ENCODE data around the gene TMEM184C. TPM values are rescaled to one million over a fixed set of nuclear protein-coding genes. Genes with fewer than 3 reads are reported as not detected.
A peak's percentile ranks its signal among the peaks of the same experiment; 100 is the strongest.

TMEM184C gene
- total RNA-seq, 2 experiments from 2014 or later, result 15.8 to 17.6 TPM

- H3K27ac ChIP-seq (ENCODE audit: low read depth, low read length, poor library complexity, severe bottlenecking), result no peak overlapping the region
- no peak overlapping the region for H3K4me3 ChIP-seq (ENCODE audit: low read depth, low read length, poor library complexity, severe bottlenecking)
- intact Hi-C loops (cut with micrococcal nuclease; ENCODE audit: unreplicated experiment), result no loop called here
- no peak overlapping the region for H3K4me2 ChIP-seq (ENCODE audit: low read length)
- no peak for TF ChIP-seq CTCF (conservative IDR thresholded peaks at IDR 0.05; ENCODE audit: low read length)
- TF ChIP-seq EZH2phosphoT487 (IDR thresholded peaks at IDR 0.05; ENCODE audit: borderline replicate concordance, low read depth, low read length), result no peak
- DNase-seq (ENCODE audit: low spot score), result no peak
- CTCF ChIA-PET (ENCODE audit: unreplicated experiment), result no interaction called here
- no peaks in the 10 kb centered on the region for H3K36me3 ChIP-seq (ENCODE audit: insufficient read depth, low read length)
- no peaks in the 10 kb centered on the region for H3K9me3 ChIP-seq (ENCODE audit: low read length)
- no peaks in the 10 kb centered on the region for H3K79me2 ChIP-seq (ENCODE audit: insufficient read depth, low read depth, low read length)
- H4K20me1 ChIP-seq (ENCODE audit: insufficient read depth, low read length), result no peaks in the 10 kb centered on the region
- no peak overlapping the region for H2AFZ ChIP-seq (ENCODE audit: low read length)
- no peaks in the 10 kb centered on the region for H3K9me2 ChIP-seq (ENCODE audit: insufficient read depth, low read length)
- H3K4me1 ChIP-seq (ENCODE audit: insufficient read depth, low read length, poor library complexity, severe bottlenecking), result no peaks in the 10 kb centered on the region
- POLR2A ChIA-PET, result no interaction called here
- no TSS peak for BruUV-seq (replicated peaks)
Observed at GRCh38 chr4:147610686-147611085, 6.5 kb upstream of the TMEM184C start.

GRCh38 chr4:147616849-147617172, 386 bp upstream of the TMEM184C start:
- TF ChIP-seq CTCF (conservative IDR thresholded peaks at IDR 0.05; ENCODE audit: low read length), result no peak
- Histone ChIP-seq H4K20me1 (ENCODE audit: insufficient read depth, low read length) (peaks cover 6% of the 10 kb centered on the region; the same call in 1 of the 2 replicates), H3K4me2 (ENCODE audit: low read length) (peak overlapping the region; percentile 92), H3K9me3 (ENCODE audit: low read length) (no peaks in the 10 kb centered on the region), H3K4me3 (ENCODE audit: low read depth, low read length, poor library complexity, severe bottlenecking) (peak overlapping the region; percentile 77), H2AFZ (ENCODE audit: low read length) (peak overlapping the region; percentile 96), H3K4me1 (ENCODE audit: insufficient read depth, low read length, poor library complexity, severe bottlenecking) (peaks cover 23% of the 10 kb centered on the region), H3K79me2 (ENCODE audit: insufficient read depth, low read depth, low read length) (peaks cover 40% of the 10 kb centered on the region), H3K36me3 (ENCODE audit: insufficient read depth, low read length) (peaks cover 20% of the 10 kb centered on the region), H3K9me2 (ENCODE audit: insufficient read depth, low read length) (no peaks in the 10 kb centered on the region), H3K27ac (ENCODE audit: low read depth, low read length, poor library complexity, severe bottlenecking) (no peak overlapping the region)
- TSS peak; percentile 89 for BruUV-seq (replicated peaks)
- intact Hi-C loops (cut with micrococcal nuclease; ENCODE audit: unreplicated experiment), result loop anchor here (1.0 kb wide), 1 partner anchor 67 kb away; the partner anchor contains the start of gene PRMT9
- DNase-seq (ENCODE audit: low spot score), result no peak
- CTCF ChIA-PET (ENCODE audit: unreplicated experiment), result interaction anchor here (0.6 to 0.9 kb wide), 2 partner anchors 20 to 51 kb away, joined by 3 to 4 read pairs; no protein-coding TSS in a partner anchor
- POLR2A ChIA-PET, result interaction anchor here (0.6 to 3.7 kb wide), 12 partner anchors 9 to 68 kb away, joined by 3 to 19 read pairs (median 4); partner anchors contain the start of gene PRMT9

GRCh38 chr4:147617841-147618691, 869 bp downstream of the TMEM184C start:
- Histone ChIP-seq H3K9me3 (ENCODE audit: low read length) (no peaks in the 10 kb centered on the region), H3K4me2 (ENCODE audit: low read length) (peak overlapping the region; percentile 92), H3K79me2 (ENCODE audit: insufficient read depth, low read depth, low read length) (peaks cover 50% of the 10 kb centered on the region), H3K27ac (ENCODE audit: low read depth, low read length, poor library complexity, severe bottlenecking) (peak overlapping the region; percentile 76), H3K36me3 (ENCODE audit: insufficient read depth, low read length) (peaks cover 27% of the 10 kb centered on the region), H3K4me1 (ENCODE audit: insufficient read depth, low read length, poor library complexity, severe bottlenecking) (peaks cover 23% of the 10 kb centered on the region), H2AFZ (ENCODE audit: low read length) (peak overlapping the region; percentile 40; the same call in 1 of the 2 replicates), H3K4me3 (ENCODE audit: low read depth, low read length, poor library complexity, severe bottlenecking) (peak overlapping the region; percentile 77), H3K9me2 (ENCODE audit: insufficient read depth, low read length) (no peaks in the 10 kb centered on the region), H4K20me1 (ENCODE audit: insufficient read depth, low read length) (peaks cover 6% of the 10 kb centered on the region; the same call in 1 of the 2 replicates)
- CTCF ChIA-PET (ENCODE audit: unreplicated experiment), result interaction anchor here (0.6 to 0.9 kb wide), 2 partner anchors 21 to 114 kb away, joined by 4 to 5 read pairs; partner anchors contain the start of gene ARHGAP10
- TF ChIP-seq CTCF (conservative IDR thresholded peaks at IDR 0.05; ENCODE audit: low read length) (no peak), EZH2phosphoT487 (IDR thresholded peaks at IDR 0.05; ENCODE audit: borderline replicate concordance, low read depth, low read length) (no peak)
- BruUV-seq (replicated peaks), result no TSS peak
- no peak for DNase-seq (ENCODE audit: low spot score)
- intact Hi-C loops (cut with micrococcal nuclease; ENCODE audit: unreplicated experiment), result loop anchor here (1.0 kb wide), 1 partner anchor 66 kb away; the partner anchor contains the start of gene PRMT9
- POLR2A ChIA-PET, result interaction anchor here (0.6 to 3.7 kb wide), 13 partner anchors 9 to 72 kb away, joined by 3 to 19 read pairs (median 4); partner anchors contain the start of gene PRMT9

Data from OCI-LY7 (cell line).